ENCODE results near the gene SLC35C1. TPM values are rescaled to one million over a fixed set of nuclear protein-coding genes. Genes with fewer than 3 reads are reported as not detected.

The SLC35C1 gene
- total RNA-seq (2022; extraction: Qiagen RNA extraction; ENCODE audit: low read depth), result 28.2 to 34.1 TPM (median 32.0 TPM) in 5 replicates

GRCh38 chr11:45804761-45805304 lies at the start of gene SLC35C1:
Gene SLC35C1, plus strand, starts transcription at chr11:45805149. Its CDS starts 653 bp downstream, at chr11:45805802.

GRCh38 chr11:45846974-45847910 lies 42.3 kb downstream of the SLC35C1 start, which contains the start of gene CRY2:
Gene CRY2, plus strand, starts transcription at chr11:45847475. Its CDS starts 16 bp downstream, at chr11:45847491.

Other genes with a start within 250 kb of the SLC35C1 start
- gene CHST1, start 139.5 kb upstream of the SLC35C1 start, total RNA-seq (2022; extraction: Qiagen RNA extraction; ENCODE audit: low read depth), result 1.6 to 3.0 TPM (median 2.5 TPM) in 5 replicates
- gene CRY2, start 42.3 kb downstream of the SLC35C1 start, total RNA-seq (2022; extraction: Qiagen RNA extraction; ENCODE audit: low read depth), result 3.8 to 4.7 TPM (median 4.0 TPM) in 5 replicates
- gene MAPK8IP1, start 80.5 kb downstream of the SLC35C1 start, total RNA-seq (2022; extraction: Qiagen RNA extraction; ENCODE audit: low read depth), result 4.3 to 7.1 TPM (median 6.0 TPM) in 5 replicates
- 0.24 to 0.96 TPM (median 0.49 TPM) in 5 replicates for gene FREY1, start 102.1 kb downstream of the SLC35C1 start, total RNA-seq (2022; extraction: Qiagen RNA extraction; ENCODE audit: low read depth)
- 19.9 to 21.6 TPM (median 20.3 TPM) in 5 replicates for gene PEX16, start 112.7 kb downstream of the SLC35C1 start, total RNA-seq (2022; extraction: Qiagen RNA extraction; ENCODE audit: low read depth)
- gene LARGE2, start 117.5 kb downstream of the SLC35C1 start, total RNA-seq (2022; extraction: Qiagen RNA extraction; ENCODE audit: low read depth), result 2.0 to 3.4 TPM (median 2.9 TPM) in 5 replicates